SHP77 treated with DMSO at 0.1 percent for 48 hours (cell line): ENCODE measurements around the gene NELFE.
"Not testable (repeated sequence)": the region's sequence is repeated elsewhere in the genome, so short reads cannot be mapped to it uniquely, and the experiment has no call there.

Experiments
- DNase-seq: peaks from one replicate; lab custom pipeline; 2025; lab: John Stamatoyannopoulos, UW

The NELFE gene

GRCh38 chr6:31949926-31950548 lies 8.7 kb downstream of the NELFE start:
- no peak for DNase-seq

GRCh38 chr6:31948753-31949413 lies 9.9 kb downstream of the NELFE start:
- DNase-seq, result no peak

- no peak for DNase-seq
These were observed 10.5 kb downstream of the NELFE start for GRCh38 chr6:31948306-31948705.

- DNase-seq, result no peak
These were observed 10.9 kb downstream of the NELFE start for GRCh38 chr6:31947864-31948263.

- no peak for DNase-seq
These were observed 11.6 kb downstream of the NELFE start for GRCh38 chr6:31947070-31947675.

GRCh38 chr6:31946370-31946885 lies 12.3 kb downstream of the NELFE start:
- no peak for DNase-seq

- no peak for DNase-seq
These were observed 13.0 kb downstream of the NELFE start, which contains the start of gene CFB for GRCh38 chr6:31945507-31946369. Gene CFB, plus strand, starts transcription at chr6:31946095. Its CDS starts 127 bp downstream, at chr6:31946222.

- DNase-seq, result no peak
These were observed 13.6 kb downstream of the NELFE start for GRCh38 chr6:31945154-31945506.

- no peak for DNase-seq
These were observed 15.0 kb downstream of the NELFE start for GRCh38 chr6:31943742-31944141.

GRCh38 chr6:31940256-31940664 lies 18.5 kb downstream of the NELFE start:
- DNase-seq, result no peak

- no peak for DNase-seq
These were observed 22.9 kb downstream of the NELFE start for GRCh38 chr6:31935823-31936222.

GRCh38 chr6:31935021-31935420 lies 23.8 kb downstream of the NELFE start:
- DNase-seq, result no peak

GRCh38 chr6:31933537-31933936 lies 25.2 kb downstream of the NELFE start:
- no peak for DNase-seq

- not testable (repeated sequence) for DNase-seq
These were observed 26.6 kb downstream of the NELFE start for GRCh38 chr6:31932137-31932536.

- DNase-seq, result no peak
These were observed 27.8 kb downstream of the NELFE start for GRCh38 chr6:31930962-31931361.

- DNase-seq, result no peak
These were observed 30.2 kb downstream of the NELFE start for GRCh38 chr6:31928672-31928939.

- no peak for DNase-seq
These were observed 30.7 kb downstream of the NELFE start for GRCh38 chr6:31927863-31928671.

- no peak for DNase-seq
These were observed 31.4 kb downstream of the NELFE start, which contains the start of gene C2 for GRCh38 chr6:31927242-31927862. Gene C2, plus strand, starts transcription at chr6:31927717. Its CDS starts 36 bp downstream, at chr6:31927753.

GRCh38 chr6:31922942-31923341 lies 35.8 kb downstream of the NELFE start:
- no peak for DNase-seq

GRCh38 chr6:31920811-31921210 lies 38.0 kb downstream of the NELFE start:
- no peak for DNase-seq
